ENCODE results near the gene ERI3.

The ERI3 gene

DNA sequence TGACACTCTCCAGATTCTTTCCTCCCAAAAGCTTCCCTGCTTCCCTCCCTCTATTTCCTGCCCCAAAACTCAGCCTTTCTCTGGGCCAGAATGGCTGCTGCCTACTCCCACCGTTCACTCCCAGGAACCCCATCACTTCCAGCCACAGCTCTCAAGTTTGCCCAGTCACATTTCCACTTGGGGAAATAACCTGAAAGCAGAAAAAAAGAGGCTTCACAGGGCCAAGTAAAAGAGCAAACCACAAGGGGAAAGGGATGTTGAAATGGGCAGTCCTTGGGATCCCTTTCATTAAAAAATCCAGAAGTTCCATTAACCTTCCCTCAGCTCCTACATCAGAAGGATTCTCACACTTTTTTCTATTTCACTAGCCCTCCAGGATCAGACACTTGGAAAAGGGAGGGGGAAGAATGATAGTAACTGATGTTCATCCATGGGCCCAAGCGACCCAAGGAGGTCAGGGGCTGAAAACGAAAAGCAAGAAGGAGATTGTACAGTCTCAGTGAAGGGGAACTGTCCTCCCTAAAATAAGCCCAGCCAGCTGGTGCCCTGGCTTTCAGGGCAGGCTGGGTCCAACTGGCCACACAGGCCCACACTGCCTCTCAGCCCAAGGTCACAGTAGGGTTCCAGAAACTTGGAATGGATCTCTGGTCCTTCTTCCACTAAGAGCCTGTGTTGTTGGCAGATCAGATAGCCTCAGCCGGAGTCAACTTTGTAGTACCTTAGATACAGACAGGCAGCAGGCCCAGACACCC is 92.1 kb downstream of the ERI3 start:
- TF ChIP-seq, protein P1, sequence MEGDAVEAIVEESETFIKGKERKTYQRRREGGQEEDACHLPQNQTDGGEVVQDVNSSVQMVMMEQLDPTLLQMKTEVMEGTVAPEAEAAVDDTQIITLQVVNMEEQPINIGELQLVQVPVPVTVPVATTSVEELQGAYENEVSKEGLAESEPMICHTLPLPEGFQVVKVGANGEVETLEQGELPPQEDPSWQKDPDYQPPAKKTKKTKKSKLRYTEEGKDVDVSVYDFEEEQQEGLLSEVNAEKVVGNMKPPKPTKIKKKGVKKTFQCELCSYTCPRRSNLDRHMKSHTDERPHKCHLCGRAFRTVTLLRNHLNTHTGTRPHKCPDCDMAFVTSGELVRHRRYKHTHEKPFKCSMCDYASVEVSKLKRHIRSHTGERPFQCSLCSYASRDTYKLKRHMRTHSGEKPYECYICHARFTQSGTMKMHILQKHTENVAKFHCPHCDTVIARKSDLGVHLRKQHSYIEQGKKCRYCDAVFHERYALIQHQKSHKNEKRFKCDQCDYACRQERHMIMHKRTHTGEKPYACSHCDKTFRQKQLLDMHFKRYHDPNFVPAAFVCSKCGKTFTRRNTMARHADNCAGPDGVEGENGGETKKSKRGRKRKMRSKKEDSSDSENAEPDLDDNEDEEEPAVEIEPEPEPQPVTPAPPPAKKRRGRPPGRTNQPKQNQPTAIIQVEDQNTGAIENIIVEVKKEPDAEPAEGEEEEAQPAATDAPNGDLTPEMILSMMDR (IDR thresholded peaks at IDR 0.05; ENCODE audit: borderline replicate concordance, insufficient read depth, low read depth, low read length) = no peak
- H3K4me3 ChIP-seq (ENCODE audit: low read depth, low read length) = no peak overlapping the region

DNA sequence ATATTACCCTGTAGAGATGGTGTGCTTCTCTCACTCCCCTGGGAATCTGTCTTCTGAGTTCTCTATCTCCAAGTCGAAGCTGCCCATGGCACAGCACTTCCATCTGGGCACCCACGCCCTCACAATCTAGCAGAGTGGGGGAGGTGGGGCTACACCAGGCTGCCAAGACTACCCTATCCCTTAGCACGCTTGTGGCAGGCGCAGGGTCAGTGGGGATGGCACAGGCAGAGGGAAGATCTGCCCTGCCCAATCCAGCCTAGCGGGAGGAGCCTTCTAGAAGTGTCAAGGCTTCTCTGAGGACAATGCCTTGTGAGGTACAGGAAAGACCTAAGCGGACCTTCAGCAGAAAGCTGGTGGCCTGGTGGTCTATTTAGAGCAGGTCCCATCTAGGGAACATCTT is 92.6 kb downstream of the ERI3 start:
- TF ChIP-seq, protein P1 (IDR thresholded peaks at IDR 0.05; ENCODE audit: borderline replicate concordance, insufficient read depth, low read depth, low read length) = no peak
- H3K4me3 ChIP-seq (ENCODE audit: low read depth, low read length) = no peak overlapping the region

DNA sequence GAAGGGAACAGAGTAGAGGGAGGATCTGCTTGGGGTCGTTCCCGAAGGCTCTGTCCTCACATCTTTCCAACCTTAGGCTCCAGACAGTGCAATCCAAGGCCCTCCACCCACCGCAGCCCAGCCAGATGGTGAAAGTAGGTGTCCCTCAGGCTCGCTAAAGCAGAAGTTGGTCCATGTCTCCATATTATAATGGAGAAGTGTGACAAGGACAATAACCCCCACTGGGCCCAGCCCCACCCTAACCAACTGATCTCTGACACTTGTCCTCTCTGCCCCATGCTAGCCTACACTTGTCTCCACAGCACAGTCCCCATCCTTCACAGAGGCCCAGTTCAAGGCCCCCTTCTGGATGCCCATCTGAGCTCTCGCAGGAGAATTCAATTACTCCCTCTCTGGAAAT is 93.1 kb downstream of the ERI3 start:
- no peak overlapping the region for H3K4me3 ChIP-seq (ENCODE audit: low read depth, low read length)
- TF ChIP-seq, protein P1 (IDR thresholded peaks at IDR 0.05; ENCODE audit: borderline replicate concordance, insufficient read depth, low read depth, low read length) = no peak

DNA sequence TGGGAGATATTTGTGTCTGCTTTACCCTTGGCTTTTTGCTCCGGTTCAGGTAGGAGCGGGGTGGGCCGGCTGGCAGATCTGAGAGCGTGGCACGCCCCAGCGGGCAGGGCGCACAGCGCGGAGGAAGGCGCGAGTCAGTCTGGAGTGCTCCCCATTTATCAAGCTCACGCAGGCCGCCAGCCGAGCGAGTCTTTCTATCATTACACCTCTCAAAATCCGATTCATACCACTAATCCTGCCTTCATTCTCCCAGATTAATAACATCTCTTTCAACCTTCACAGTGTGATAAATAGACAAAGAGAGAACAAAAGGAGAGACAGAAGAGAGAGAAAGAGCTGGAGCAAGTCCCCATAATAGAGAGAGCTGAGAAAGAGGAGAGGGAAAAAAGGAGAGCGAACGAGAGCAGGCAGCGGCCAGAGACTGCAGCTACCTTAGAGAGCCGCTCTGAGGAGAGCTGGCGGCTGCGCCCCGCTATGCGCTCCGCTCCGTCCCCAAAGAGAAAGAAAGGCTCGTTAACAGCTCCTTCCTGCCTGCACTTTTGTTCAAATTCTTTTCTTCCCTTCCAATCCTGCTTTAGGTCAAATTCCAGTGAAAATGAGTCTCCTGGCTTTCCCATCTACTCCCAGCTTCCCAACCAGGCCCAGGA is 93.8 kb downstream of the ERI3 start:
- TF ChIP-seq, protein P1 (IDR thresholded peaks at IDR 0.05; ENCODE audit: borderline replicate concordance, insufficient read depth, low read depth, low read length) = no peak
- H3K4me3 ChIP-seq (ENCODE audit: low read depth, low read length) = no peak overlapping the region

DNA sequence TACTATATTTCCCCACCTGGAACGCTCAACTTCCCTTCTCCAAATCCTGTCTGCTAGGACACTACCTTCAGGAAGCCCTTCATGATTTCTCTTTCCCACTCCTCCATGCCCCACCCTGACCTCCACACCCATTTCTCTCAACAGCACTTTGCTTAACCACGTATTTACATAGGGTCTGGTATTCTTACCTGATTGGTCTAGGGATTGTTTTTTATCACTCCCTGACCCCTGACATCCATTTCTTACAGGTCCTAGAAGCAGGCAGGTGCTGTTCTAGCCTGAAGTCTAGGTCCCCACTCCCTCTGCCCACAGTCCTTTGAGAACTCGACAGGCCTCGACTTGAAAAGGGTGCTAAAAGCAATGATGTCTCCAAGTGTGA is 94.3 kb downstream of the ERI3 start:
- TF ChIP-seq, protein P1 (IDR thresholded peaks at IDR 0.05; ENCODE audit: borderline replicate concordance, insufficient read depth, low read depth, low read length) = no peak

DNA sequence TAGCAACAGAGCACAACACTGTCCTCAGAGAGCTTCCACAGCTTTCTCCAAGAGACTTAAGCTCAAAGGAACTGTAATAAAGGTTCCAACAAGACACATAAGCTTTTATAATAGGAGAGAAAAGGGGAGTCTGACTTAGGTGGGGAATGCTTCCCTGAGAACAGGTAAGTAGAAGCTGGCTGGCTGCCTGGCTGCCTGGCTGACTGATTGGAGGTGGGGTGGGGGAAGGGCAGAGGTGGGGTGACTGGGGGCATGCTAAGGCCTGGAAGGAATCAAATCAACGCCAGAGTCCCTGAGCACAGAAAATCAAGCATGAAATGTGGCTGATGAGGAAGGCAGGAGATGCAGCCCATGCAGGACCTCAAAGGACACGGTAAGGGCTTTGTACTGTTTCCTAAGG is 96.0 kb downstream of the ERI3 start:
- TF ChIP-seq, protein P1 (IDR thresholded peaks at IDR 0.05; ENCODE audit: borderline replicate concordance, insufficient read depth, low read depth, low read length) = no peak
- no peak overlapping the region for H3K4me3 ChIP-seq (ENCODE audit: low read depth, low read length)

More for the DNA sequence above, 94.3 kb downstream of the ERI3 start:
- H3K4me3 ChIP-seq (ENCODE audit: low read depth, low read length) = no peak overlapping the region

All from GM12875 (cell line).